GM12892 (cell line): ENCODE measurements around the gene CCDC81.

Experiments used
- POLR2A ChIP-seq: IDR thresholded peaks from 2 replicates; pipeline ENCODE4 v1.6.1; 2011; ENCODE audit warnings: low read depth, low read length, control low read depth
- POLR2AphosphoS5 ChIP-seq: IDR thresholded peaks from 2 replicates; pipeline ENCODE4 v1.6.1; 2011; ENCODE audit warnings: low read depth, low read length, control low read depth

DNA sequence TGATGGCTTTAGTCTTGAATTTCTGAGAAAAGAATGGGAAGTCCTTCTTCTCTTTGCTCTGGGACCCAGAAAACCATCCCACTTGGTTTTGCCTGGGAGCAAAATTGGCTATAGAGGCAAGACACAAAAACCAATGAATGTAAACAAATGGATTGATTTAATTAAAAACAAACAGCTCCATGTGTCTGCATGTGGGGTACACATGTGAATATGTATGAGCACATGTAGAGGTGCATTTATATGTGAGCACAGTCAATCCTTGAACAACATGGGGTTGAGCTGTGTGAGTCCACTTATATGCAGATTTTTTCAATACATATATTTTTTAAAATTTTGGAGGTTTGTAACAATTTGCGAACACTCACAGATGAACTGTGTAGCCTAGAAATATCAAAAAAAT lies 87.2 kb downstream of the CCDC81 start:
- TF ChIP-seq POLR2AphosphoS5 (no peak), POLR2A (no peak)
